MM.1S (cell line): Measurements from ENCODE around the gene IRF8.

Source experiments
- DNase-seq: peaks from one replicate; pipeline ENCODE4 v3.0.0-alpha.2; 2015
- H2AFZ ChIP-seq: fragments of 300-600 bp; sonication (generic); 2 replicates; pipeline ENCODE4 v1.6.0; 2016; ENCODE audit warnings: antibody characterized with exemption, low read length
- H3F3A ChIP-seq: fragments of 300-600 bp; sonication (generic); 2 replicates; pipeline ENCODE4 v1.6.1; 2016; ENCODE audit warnings: mild to moderate bottlenecking, antibody characterized with exemption, low read length, moderate library complexity, mixed read lengths; ENCODE audit not compliant: insufficient read depth
- H3K27ac ChIP-seq: fragments of 300-600 bp; sonication (generic); 2 replicates; pipeline ENCODE4 v1.5.1; 2016; ENCODE audit warnings: mild to moderate bottlenecking, low read length
- H3K27me3 ChIP-seq: fragments of 300-600 bp; sonication (generic); replicated peaks from 2 replicates; pipeline ENCODE4 v1.6.0; 2016; ENCODE audit warnings: low read length; ENCODE audit not compliant: insufficient read depth
- H3K36me3 ChIP-seq: fragments of 300-600 bp; sonication (generic); replicated peaks from 2 replicates; pipeline ENCODE4 v1.6.1; 2016; ENCODE audit warnings: mild to moderate bottlenecking, low read length, mixed read lengths; ENCODE audit not compliant: insufficient read depth
- H3K4me1 ChIP-seq: fragments of 300-600 bp; sonication (generic); 2 replicates; pipeline ENCODE4 v1.6.1; 2016; ENCODE audit warnings: low read length, mixed read lengths
- H3K4me2 ChIP-seq: fragments of 300-600 bp; sonication (generic); 2 replicates; pipeline ENCODE4 v1.6.0; 2016; ENCODE audit warnings: low read depth, low read length
- H3K4me3 ChIP-seq: fragments of 300-600 bp; sonication (generic); 2 replicates; pipeline ENCODE4 v1.5.1; 2016; ENCODE audit warnings: low read length, mixed read lengths
- H3K79me2 ChIP-seq: fragments of 300-600 bp; sonication (generic); 2 replicates; pipeline ENCODE4 v1.6.1; 2016; ENCODE audit warnings: mixed run types, low read length, mixed read lengths
- H3K9ac ChIP-seq: fragments of 300-600 bp; sonication (generic); 2 replicates; pipeline ENCODE4 v1.6.1; 2016; ENCODE audit warnings: low read length, mixed read lengths
- H3K9me2 ChIP-seq: fragments of 300-600 bp; sonication (generic); replicated peaks from 2 replicates; pipeline ENCODE4 v1.6.1; 2016; ENCODE audit warnings: mild to moderate bottlenecking, low read length, mixed read lengths; ENCODE audit not compliant: insufficient read depth
- H3K9me3 ChIP-seq: fragments of 300-600 bp; sonication (generic); replicated peaks from 2 replicates; pipeline ENCODE4 v1.6.1; 2016; ENCODE audit warnings: mild to moderate bottlenecking, low read length, mixed read lengths; ENCODE audit not compliant: insufficient read depth
- H4K20me1 ChIP-seq: fragments of 300-600 bp; sonication (generic); 2 replicates; pipeline ENCODE4 v1.6.1; 2016; ENCODE audit warnings: mild to moderate bottlenecking, low read length, moderate library complexity, mixed read lengths; ENCODE audit not compliant: insufficient read depth
- EZH2 ChIP-seq: fragments of 300-600 bp; sonication (generic); optimal IDR thresholded peaks from 2 replicates; pipeline ENCODE3; 2017; ENCODE audit warnings: low read depth, mild to moderate bottlenecking, antibody characterized with exemption, low read length, mixed read lengths
- EZH2phosphoT487 ChIP-seq: fragments of 300-600 bp; sonication (generic); IDR thresholded peaks from 2 replicates; pipeline ENCODE4 v1.6.1; 2018; ENCODE audit warnings: antibody characterized with exemption, low read length
- TF ChIP-seq, protein P1 (sequence below): fragments of 300-600 bp; sonication (generic); IDR thresholded peaks from 2 replicates; pipeline ENCODE4 v1.5.1; 2016; ENCODE audit warnings: antibody characterized with exemption, low read length, mixed read lengths

The IRF8 gene

DNA sequence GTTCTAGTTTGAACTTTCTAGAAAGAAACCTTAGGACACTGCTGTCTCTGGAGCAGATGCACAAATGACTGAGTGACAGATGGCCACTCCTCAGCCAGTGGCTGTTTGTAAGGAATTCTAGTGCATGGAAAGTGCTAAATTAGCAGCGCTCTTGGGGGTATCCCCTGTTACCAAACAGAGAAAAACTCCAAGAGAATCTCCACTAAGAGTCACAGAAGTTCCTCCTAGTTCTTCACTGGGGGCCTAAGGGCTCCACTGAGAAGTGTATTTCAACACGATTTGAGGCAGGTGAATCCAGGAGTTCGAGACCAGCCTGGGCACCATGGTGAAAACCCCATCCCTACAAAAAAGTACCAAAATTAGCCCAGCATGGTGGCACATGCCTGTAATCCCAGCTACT, 18.1 kb upstream of the IRF8 start:
- H3K27me3 ChIP-seq, result peaks cover 65% of the 10 kb centered on the region
- H3K4me3 ChIP-seq, result no peak overlapping the region
- H3K79me2 ChIP-seq, result no peaks in the 10 kb centered on the region
- no peaks in the 10 kb centered on the region for H3F3A ChIP-seq
- no peak overlapping the region for H3K9ac ChIP-seq
- H3K9me2 ChIP-seq, result no peaks in the 10 kb centered on the region
- H2AFZ ChIP-seq, result no peak overlapping the region
- no peak overlapping the region for H3K27ac ChIP-seq
- H3K36me3 ChIP-seq, result no peaks in the 10 kb centered on the region
- H3K4me2 ChIP-seq, result no peak overlapping the region
- DNase-seq, result no peak
- TF ChIP-seq, protein P1, sequence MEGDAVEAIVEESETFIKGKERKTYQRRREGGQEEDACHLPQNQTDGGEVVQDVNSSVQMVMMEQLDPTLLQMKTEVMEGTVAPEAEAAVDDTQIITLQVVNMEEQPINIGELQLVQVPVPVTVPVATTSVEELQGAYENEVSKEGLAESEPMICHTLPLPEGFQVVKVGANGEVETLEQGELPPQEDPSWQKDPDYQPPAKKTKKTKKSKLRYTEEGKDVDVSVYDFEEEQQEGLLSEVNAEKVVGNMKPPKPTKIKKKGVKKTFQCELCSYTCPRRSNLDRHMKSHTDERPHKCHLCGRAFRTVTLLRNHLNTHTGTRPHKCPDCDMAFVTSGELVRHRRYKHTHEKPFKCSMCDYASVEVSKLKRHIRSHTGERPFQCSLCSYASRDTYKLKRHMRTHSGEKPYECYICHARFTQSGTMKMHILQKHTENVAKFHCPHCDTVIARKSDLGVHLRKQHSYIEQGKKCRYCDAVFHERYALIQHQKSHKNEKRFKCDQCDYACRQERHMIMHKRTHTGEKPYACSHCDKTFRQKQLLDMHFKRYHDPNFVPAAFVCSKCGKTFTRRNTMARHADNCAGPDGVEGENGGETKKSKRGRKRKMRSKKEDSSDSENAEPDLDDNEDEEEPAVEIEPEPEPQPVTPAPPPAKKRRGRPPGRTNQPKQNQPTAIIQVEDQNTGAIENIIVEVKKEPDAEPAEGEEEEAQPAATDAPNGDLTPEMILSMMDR, result no peak
- no peak for TF ChIP-seq EZH2
- TF ChIP-seq EZH2phosphoT487, result no peak
- H3K9me3 ChIP-seq, result no peaks in the 10 kb centered on the region
- H3K4me1 ChIP-seq, result no peaks in the 10 kb centered on the region
- no peaks in the 10 kb centered on the region for H4K20me1 ChIP-seq

DNA sequence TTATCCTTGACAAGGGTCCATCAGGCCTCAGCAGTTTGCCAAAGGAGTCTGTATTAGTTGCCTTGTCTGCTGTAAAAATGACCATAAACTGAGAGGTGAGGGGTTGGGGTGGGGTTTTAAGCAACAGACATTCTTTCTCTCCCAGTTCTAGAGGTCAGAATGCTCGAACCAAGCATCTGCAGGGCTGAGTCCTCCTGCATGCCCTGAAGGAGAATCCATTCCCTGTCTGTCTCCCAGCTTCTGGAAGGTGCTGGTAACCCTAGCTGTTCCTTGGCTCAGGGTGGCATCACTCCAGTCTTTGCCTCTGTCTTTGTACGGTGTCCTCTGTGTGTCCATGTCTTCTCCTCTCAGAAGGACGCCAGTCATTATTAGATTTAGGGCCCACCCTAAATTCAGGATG, 17.5 kb upstream of the IRF8 start:
- TF ChIP-seq EZH2phosphoT487 (no peak), EZH2 (no peak)
- TF ChIP-seq, protein P1, result no peak
- Histone ChIP-seq H3K9ac (no peak overlapping the region), H3K9me2 (no peaks in the 10 kb centered on the region), H3K9me3 (no peaks in the 10 kb centered on the region), H4K20me1 (no peaks in the 10 kb centered on the region), H3K79me2 (no peaks in the 10 kb centered on the region), H3F3A (no peaks in the 10 kb centered on the region), H3K27me3 (peaks cover 70% of the 10 kb centered on the region), H3K4me3 (no peak overlapping the region), H3K36me3 (no peaks in the 10 kb centered on the region), H2AFZ (no peak overlapping the region), H3K4me1 (no peaks in the 10 kb centered on the region), H3K4me2 (no peak overlapping the region), H3K27ac (no peak overlapping the region)
- DNase-seq, result no peak

DNA sequence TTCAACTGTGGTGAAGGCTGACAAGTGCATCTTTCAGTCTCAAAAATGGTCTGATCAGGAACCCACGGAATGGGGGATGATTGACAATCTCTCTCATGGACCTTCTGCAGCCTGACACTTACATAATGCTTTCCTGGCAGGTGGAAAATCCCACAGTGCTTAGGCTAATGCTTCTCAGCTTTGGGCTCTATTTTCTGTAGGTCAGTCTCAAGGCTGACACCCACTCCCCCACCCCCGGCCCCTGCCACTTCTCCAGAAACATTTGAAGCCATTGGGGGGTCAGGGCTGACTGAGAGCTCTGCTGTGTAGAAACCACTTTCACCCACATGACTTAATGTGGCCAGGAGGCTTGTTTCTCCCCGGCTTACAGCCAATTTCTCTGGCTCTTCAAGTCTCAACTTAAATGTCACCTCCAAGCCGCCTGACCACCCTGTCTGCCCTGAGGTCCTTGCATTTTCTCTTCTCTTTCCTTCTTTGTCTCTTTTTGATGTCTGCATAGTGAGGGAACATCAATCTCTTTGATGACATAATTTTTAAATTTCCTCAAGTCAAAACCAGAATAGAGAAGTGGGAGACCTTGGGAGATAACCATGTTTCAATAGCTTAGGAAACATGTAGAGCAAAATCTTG, 16.7 kb upstream of the IRF8 start:
- no peak overlapping the region for H3K27ac ChIP-seq
- H3K36me3 ChIP-seq, result no peaks in the 10 kb centered on the region
- H3K4me3 ChIP-seq, result no peak overlapping the region
- H3K4me2 ChIP-seq, result no peak overlapping the region
- H3K27me3 ChIP-seq, result peaks cover 79% of the 10 kb centered on the region
- DNase-seq, result no peak
- H3F3A ChIP-seq, result no peaks in the 10 kb centered on the region
- H3K9ac ChIP-seq, result no peak overlapping the region
- H2AFZ ChIP-seq, result no peak overlapping the region
- no peaks in the 10 kb centered on the region for H3K9me3 ChIP-seq
- H3K79me2 ChIP-seq, result no peaks in the 10 kb centered on the region
- H4K20me1 ChIP-seq, result no peaks in the 10 kb centered on the region
- H3K9me2 ChIP-seq, result no peaks in the 10 kb centered on the region
- no peaks in the 10 kb centered on the region for H3K4me1 ChIP-seq
- TF ChIP-seq, protein P1, result no peak
- no peak for TF ChIP-seq EZH2phosphoT487
- no peak for TF ChIP-seq EZH2
